Measurements from ENCODE around the gene ACSL3.

ACSL3 gene

DNA sequence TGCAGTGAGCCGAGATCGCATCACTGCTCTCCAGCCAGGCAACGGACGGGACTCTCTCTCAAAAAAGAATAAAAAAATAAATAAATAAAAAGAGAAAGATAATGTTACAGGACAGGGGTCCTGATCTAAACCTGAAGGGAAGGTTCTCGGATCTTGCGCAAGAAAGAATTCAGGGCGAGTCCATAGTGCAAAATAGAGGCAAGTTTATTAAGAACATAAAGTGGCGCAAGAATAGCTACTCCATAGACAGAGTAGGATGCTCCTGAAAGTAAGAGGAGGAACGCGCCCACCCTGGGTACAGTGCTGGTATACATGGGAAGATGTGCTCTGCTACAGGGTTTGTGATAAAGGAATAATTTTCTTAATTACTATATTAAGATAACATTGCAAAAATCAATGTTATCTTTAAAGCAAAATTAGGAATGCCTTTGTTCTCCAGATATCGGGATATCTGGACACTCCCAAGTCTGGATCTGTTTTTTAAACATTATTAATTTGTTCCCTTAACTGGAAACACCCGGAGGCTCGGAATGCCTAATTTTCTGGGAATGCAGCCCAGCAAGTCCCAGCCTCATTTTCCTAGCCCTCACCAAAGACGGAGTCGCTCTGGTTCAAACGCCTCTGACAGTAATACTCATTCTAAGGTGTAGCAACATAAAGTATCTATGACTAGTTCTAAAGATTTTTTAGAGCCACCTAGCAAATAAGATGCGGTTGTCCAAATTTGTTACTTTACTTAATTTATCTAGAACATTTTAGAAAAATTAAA is 38.8 kb downstream of the ACSL3 start:
- no peak overlapping the region for H3K9ac ChIP-seq
- H3K36me3 ChIP-seq (ENCODE audit: insufficient read depth): no peaks in the 10 kb centered on the region
- H2AFZ ChIP-seq (ENCODE audit: low read depth): no peak overlapping the region
- no peaks in the 10 kb centered on the region for H4K20me1 ChIP-seq (ENCODE audit: insufficient read depth)
- no peak overlapping the region for H3K4me2 ChIP-seq
- no peak for TF ChIP-seq CTCF (conservative IDR thresholded peaks at IDR 0.05; ENCODE audit: low read depth, low read length)
- H3K27ac ChIP-seq: no peak overlapping the region
- peaks cover 3% of the 10 kb centered on the region for H3K4me1 ChIP-seq (ENCODE audit: low read depth, poor library complexity, severe bottlenecking)
- H3K27me3 ChIP-seq (ENCODE audit: insufficient read depth, low read depth): no peaks in the 10 kb centered on the region
- no peak overlapping the region for H3K4me3 ChIP-seq (IDR thresholded peaks at IDR 0.05; ENCODE audit: insufficient read depth, low read depth, low read length)
- H3K79me2 ChIP-seq (ENCODE audit: insufficient read depth, low read depth): peaks cover 12% of the 10 kb centered on the region; the same call in 1 of the 2 replicates

- Histone ChIP-seq H3K9ac (no peak overlapping the region), H3K36me3 (ENCODE audit: insufficient read depth) (no peaks in the 10 kb centered on the region), H2AFZ (ENCODE audit: low read depth) (no peak overlapping the region), H3K79me2 (ENCODE audit: insufficient read depth, low read depth) (peaks cover 14% of the 10 kb centered on the region; the same call in 1 of the 2 replicates), H4K20me1 (ENCODE audit: insufficient read depth) (no peaks in the 10 kb centered on the region), H3K4me1 (ENCODE audit: low read depth, poor library complexity, severe bottlenecking) (peaks cover 3% of the 10 kb centered on the region), H3K27ac (no peak overlapping the region), H3K4me2 (no peak overlapping the region), H3K4me3 (IDR thresholded peaks at IDR 0.05; ENCODE audit: insufficient read depth, low read depth, low read length) (no peak overlapping the region), H3K27me3 (ENCODE audit: insufficient read depth, low read depth) (no peaks in the 10 kb centered on the region)
- TF ChIP-seq CTCF (conservative IDR thresholded peaks at IDR 0.05; ENCODE audit: low read depth, low read length): no peak
These were observed 39.5 kb downstream of the ACSL3 start for GRCh38 chr2:222900354-222900753.

DNA sequence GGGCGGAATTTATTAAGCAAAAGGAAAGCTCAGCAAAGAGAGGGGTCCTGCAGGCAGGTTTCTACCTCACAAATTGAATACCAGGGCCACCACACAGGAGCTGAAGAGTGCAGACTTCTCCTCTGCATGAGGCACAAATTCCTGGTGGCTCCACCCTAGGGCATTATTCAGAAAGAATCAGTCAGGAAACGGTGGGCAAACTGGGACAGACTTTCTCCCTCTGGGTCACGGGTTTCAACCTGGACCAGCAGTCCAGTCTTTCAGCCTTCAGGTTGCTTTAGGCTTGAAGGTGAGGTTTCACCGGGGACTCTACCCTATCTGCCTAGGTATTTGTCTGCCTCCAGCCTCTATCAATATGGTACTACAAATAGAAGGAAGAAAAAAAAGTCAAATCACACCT is 41.8 kb downstream of the ACSL3 start:
- Histone ChIP-seq H3K79me2 (ENCODE audit: insufficient read depth, low read depth) (peaks cover 27% of the 10 kb centered on the region; the same call in 1 of the 2 replicates), H3K4me1 (ENCODE audit: low read depth, poor library complexity, severe bottlenecking) (peaks cover 3% of the 10 kb centered on the region), H3K36me3 (ENCODE audit: insufficient read depth) (no peaks in the 10 kb centered on the region), H2AFZ (ENCODE audit: low read depth) (no peak overlapping the region), H3K27me3 (ENCODE audit: insufficient read depth, low read depth) (no peaks in the 10 kb centered on the region), H3K9ac (no peak overlapping the region), H4K20me1 (ENCODE audit: insufficient read depth) (no peaks in the 10 kb centered on the region; the same call in 1 of the 2 replicates), H3K27ac (no peak overlapping the region), H3K4me3 (IDR thresholded peaks at IDR 0.05; ENCODE audit: insufficient read depth, low read depth, low read length) (no peak overlapping the region), H3K4me2 (no peak overlapping the region)
- no peak for TF ChIP-seq CTCF (conservative IDR thresholded peaks at IDR 0.05; ENCODE audit: low read depth, low read length)

DNA sequence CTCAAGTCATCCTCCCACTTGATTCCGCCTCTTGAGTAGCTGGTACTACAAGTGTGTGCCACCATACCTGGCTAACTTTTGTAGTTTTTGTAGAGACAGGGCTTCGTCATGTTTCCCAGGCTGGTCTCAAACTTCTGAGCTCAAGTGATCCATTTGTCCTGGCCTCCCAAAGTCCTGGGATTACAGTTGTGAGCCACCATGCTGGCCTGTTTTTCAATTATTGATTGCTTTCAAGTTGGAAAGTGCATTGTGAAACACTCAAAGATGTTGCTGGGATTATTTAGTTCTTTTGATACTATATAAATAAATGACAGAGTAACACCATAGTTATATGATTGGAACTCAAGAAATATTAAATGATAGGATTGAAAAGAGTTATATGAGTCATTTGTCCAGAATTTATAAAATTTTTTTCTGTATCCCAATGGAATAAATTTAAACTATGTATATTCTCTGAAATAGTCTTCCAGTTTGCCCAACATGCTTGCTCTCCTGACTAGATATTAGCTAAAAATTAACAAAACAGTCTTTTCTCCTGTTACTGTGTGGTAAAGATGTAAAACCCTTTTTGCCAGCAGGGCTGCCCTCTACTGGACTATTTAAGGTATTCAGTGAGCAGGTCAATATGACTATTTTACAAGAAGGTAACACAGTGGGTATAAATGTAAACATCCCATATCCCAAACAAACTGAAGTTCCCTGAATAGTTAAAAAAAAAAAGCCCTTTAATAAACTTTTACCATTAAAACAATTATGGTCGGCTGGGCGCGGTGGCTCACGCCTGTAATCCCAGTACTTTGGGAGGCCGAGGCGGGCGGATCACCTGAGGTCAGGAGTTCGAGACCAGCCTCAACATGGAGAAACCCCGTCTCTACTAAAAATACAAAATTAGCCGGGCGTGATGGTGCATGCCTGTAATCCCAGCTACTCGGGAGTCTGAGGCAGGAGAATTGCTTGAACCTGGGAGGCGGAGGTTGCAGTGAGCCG is 42.7 kb downstream of the ACSL3 start:
- TF ChIP-seq CTCF (conservative IDR thresholded peaks at IDR 0.05; ENCODE audit: low read depth, low read length): peak; percentile 66
- H3K27ac ChIP-seq: no peak overlapping the region
- H3K36me3 ChIP-seq (ENCODE audit: insufficient read depth): no peaks in the 10 kb centered on the region; the same call in 1 of the 2 replicates
- H2AFZ ChIP-seq (ENCODE audit: low read depth): no peak overlapping the region
- no peaks in the 10 kb centered on the region for H3K27me3 ChIP-seq (ENCODE audit: insufficient read depth, low read depth)
- H4K20me1 ChIP-seq (ENCODE audit: insufficient read depth): no peaks in the 10 kb centered on the region; the same call in 1 of the 2 replicates
- H3K79me2 ChIP-seq (ENCODE audit: insufficient read depth, low read depth): peaks cover 26% of the 10 kb centered on the region; the same call in 1 of the 2 replicates
- H3K4me3 ChIP-seq (IDR thresholded peaks at IDR 0.05; ENCODE audit: insufficient read depth, low read depth, low read length): no peak overlapping the region
- peaks cover 3% of the 10 kb centered on the region for H3K4me1 ChIP-seq (ENCODE audit: low read depth, poor library complexity, severe bottlenecking)
- H3K4me2 ChIP-seq: no peak overlapping the region
- H3K9ac ChIP-seq: no peak overlapping the region

Data from KMS-11 (cell line).